ENCODE results near the gene TMTC2.

Gene TMTC2

GRCh38 chr12:82686168-82687020 is at the start of gene TMTC2:
Gene TMTC2 (plus strand): TSS chr12:82686906.
- DNase-seq (ENCODE audit: low read depth in 2 of 2): peak; percentile 85 to 88

- no peak for DNase-seq (ENCODE audit: low read depth in 2 of 2)
These were observed 48.4 kb upstream of the TMTC2 start for GRCh38 chr12:82638324-82638723.

GRCh38 chr12:82644896-82645295 is 41.8 kb upstream of the TMTC2 start:
- no peak for DNase-seq (ENCODE audit: low read depth in 2 of 2)

- DNase-seq (ENCODE audit: low read depth in 2 of 2): no peak
These were observed 41.3 kb upstream of the TMTC2 start for GRCh38 chr12:82645414-82645813.

GRCh38 chr12:82647853-82648252 is 38.9 kb upstream of the TMTC2 start:
- no peak for DNase-seq (ENCODE audit: low read depth in 2 of 2)

- no peak for DNase-seq (ENCODE audit: low read depth in 2 of 2)
These were observed 38.3 kb upstream of the TMTC2 start for GRCh38 chr12:82648259-82648909.

GRCh38 chr12:82650627-82651337 is 35.9 kb upstream of the TMTC2 start:
- no peak for DNase-seq (ENCODE audit: low read depth in 2 of 2)

- no peak for DNase-seq (ENCODE audit: low read depth in 2 of 2)
These were observed 35.2 kb upstream of the TMTC2 start for GRCh38 chr12:82651489-82651888.

- DNase-seq (ENCODE audit: low read depth in 2 of 2): no peak
These were observed 34.6 kb upstream of the TMTC2 start for GRCh38 chr12:82652071-82652470.

- no peak for DNase-seq (ENCODE audit: low read depth in 2 of 2)
These were observed 31.0 kb upstream of the TMTC2 start for GRCh38 chr12:82655751-82656150.

GRCh38 chr12:82659343-82660207 is 27.1 kb upstream of the TMTC2 start:
- no peak for DNase-seq (ENCODE audit: low read depth in 2 of 2)

GRCh38 chr12:82660541-82661325 is 26.0 kb upstream of the TMTC2 start:
- DNase-seq (ENCODE audit: low read depth in 2 of 2): no peak

- DNase-seq (ENCODE audit: low read depth in 2 of 2): no peak
These were observed 22.8 kb upstream of the TMTC2 start for GRCh38 chr12:82663893-82664292.

GRCh38 chr12:82665142-82665923 is 21.4 kb upstream of the TMTC2 start:
- DNase-seq (ENCODE audit: low read depth in 2 of 2): no peak

- DNase-seq (ENCODE audit: low read depth in 2 of 2): no peak
These were observed 19.9 kb upstream of the TMTC2 start for GRCh38 chr12:82666830-82667229.

- DNase-seq (ENCODE audit: low read depth in 2 of 2): no peak
These were observed 15.0 kb upstream of the TMTC2 start for GRCh38 chr12:82671673-82672195.

GRCh38 chr12:82672811-82673495 is 13.8 kb upstream of the TMTC2 start:
- DNase-seq (ENCODE audit: low read depth in 2 of 2): no peak

- DNase-seq (ENCODE audit: low read depth in 2 of 2): no peak
These were observed 13.0 kb upstream of the TMTC2 start for GRCh38 chr12:82673698-82674097.

GRCh38 chr12:82675246-82675645 is 11.5 kb upstream of the TMTC2 start:
- no peak for DNase-seq (ENCODE audit: low read depth in 2 of 2)

Measured in stimulated activated CD4-positive, alpha-beta T cell treated with anti-CD3 and anti-CD28 coated beads, Interleukin-12 subunit alpha, Interleukin-12 subunit beta, amount 100 ng/mL, for 24 hours (primary cell).